GM18909 (cell line): ENCODE measurements around the gene FBXL14.
"Not testable (repeated sequence)": the region's sequence is repeated elsewhere in the genome, so short reads cannot be mapped to it uniquely, and the experiment has no call there.

Experiments used
- ATAC-seq: cut with Tn5 transposase; IDR thresholded peaks from one replicate; pipeline ENCODE4 v1.9.1; 2021; ENCODE audit warnings: mild to moderate bottlenecking; ENCODE audit not compliant: unreplicated experiment, poor library complexity

Gene FBXL14

DNA sequence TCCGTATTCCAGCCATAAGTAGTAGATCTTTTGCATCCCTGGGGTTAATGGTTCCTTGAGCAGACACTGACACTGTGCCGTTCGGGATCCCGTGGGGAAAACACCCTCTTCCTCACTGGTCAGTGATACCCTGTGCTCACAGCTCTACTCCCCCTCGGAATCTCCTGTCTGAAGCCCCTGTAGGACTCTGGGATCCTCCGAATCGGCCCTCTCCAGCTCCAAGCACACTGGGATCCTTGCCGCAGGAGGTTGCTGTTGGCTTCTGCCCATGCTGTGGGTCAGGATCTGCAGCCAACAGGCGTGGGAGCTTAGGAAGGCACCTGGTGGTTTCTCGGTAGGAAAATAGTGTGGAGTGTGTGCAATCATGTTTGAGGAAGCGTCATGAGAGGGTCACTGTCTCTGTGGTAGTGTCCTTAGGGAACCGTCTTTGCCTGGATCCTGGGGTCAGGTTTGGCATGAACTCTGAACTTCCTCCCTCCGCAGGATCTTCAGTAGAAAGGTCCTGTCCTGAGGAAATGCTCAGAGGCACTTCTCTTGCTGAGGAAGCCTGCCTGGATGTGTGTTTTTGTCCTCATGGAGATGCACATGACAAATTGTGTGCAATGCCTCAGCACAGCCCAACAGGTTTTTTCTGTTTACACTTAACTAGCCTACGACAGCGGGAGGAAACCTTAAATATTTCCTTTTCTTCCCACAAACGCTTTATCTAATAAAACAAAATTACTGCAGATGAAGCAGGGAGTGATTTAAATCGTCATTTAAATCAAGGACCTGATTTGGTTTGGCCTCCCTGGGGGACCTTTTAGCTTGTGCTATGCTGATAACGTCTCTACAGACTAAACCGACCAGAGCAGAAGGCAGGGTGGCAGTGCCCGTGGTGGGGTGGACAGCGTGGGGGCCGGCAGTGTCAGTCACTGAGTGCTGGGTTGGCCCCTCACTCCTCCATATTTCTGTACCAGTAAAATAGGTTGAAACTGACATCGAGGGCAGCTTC lies 18.7 kb downstream of the FBXL14 start:
- no peak for ATAC-seq

DNA sequence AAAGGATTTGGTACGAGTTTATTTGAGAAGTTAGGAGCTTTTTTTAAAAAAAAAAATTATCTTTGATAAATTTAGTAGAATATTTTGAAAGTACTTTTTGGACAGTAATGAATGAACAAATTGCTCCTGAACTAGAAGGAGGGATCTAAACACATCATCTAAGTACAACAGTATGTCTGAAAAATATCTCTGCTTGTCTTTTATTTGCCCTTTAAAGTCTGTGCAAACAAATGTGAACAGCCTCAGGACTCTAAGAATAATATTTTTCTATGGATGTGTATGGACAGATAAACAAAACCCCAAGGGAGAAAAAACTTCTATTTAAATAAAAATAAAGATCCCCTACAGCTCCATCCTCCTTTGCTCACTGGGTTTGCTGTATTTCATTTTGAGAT lies 19.5 kb downstream of the FBXL14 start:
- no peak for ATAC-seq

DNA sequence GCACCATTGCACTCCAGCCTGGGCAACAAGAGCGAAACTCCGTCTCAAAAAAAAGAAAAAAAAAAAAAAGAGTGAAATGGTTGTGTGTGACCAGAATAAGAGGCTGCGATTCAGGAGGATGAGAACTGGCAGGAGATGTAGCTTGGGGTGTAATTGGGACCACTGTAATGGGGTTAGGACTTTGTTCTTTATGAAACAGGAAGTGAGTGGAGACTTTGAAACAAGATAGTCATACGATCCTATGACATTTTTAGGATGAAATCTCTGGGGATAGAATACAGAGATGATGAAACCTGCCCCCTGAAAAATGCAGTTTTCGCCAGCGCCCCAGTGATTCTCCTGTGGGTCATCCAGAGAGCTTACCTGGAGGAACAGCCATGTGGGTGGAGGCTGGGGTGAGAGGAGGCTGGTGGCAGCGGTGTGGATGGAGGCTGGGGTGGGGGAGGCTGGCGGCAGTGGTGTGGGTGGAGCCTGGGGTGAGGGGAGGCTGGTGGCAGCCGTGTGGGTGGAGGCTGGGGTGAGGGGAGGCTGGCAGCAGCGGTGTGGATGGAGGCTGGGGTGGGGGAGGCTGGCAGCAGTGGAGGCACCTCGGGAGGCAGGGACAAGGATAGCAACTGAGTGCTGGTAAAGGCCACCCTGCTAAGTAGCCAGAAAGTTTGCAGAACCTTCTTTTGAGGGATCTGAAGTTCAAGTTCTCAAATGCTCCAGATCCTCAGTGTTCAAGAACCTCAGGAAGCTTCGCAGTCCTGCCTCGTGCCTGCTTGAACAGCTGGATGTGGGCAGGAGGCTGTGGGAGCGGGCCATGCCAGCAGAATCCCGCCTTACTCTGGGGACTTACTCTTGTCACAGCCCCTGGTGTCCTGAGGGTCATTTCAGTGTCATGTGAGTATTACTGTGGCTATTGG lies 20.2 kb downstream of the FBXL14 start:
- no peak for ATAC-seq

DNA sequence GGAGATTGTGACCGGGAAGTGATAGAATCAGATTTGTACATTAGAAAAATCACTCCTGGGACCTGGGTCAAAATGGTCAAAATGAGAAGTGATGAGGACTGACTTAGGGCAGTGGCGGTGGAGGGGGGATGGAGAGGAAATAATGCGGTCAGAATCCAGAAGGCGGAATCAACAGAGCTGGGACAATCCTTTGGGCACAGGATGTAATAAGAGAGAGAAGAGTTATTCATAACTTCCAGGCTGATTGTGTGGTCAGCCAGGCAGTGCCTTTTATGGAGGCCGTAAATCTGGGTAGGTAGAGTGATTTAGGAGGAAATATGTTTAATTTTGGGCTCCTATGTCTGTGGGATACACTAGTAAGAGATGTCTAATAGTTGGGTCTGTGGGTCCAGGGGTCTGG lies 21.6 kb downstream of the FBXL14 start:
- no peak for ATAC-seq

DNA sequence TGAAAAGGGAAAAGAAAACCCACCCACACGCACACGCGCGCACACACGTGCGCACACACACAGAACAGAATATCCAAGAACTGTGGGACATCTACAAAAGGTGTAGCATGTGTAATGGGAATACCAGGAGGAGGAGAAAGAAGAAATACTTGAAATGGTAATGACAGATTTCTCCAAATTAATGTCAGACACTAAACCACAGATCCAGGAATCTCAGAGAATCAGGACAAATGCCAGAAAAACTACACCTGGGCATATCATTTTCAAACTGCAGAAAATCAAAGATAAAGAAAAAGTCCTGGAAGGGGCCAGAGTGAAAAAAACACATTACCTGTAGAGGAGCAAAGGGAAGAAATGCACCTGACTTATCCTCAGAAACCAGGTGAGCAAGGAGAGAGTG lies 26.5 kb downstream of the FBXL14 start:
- ATAC-seq: no peak

DNA sequence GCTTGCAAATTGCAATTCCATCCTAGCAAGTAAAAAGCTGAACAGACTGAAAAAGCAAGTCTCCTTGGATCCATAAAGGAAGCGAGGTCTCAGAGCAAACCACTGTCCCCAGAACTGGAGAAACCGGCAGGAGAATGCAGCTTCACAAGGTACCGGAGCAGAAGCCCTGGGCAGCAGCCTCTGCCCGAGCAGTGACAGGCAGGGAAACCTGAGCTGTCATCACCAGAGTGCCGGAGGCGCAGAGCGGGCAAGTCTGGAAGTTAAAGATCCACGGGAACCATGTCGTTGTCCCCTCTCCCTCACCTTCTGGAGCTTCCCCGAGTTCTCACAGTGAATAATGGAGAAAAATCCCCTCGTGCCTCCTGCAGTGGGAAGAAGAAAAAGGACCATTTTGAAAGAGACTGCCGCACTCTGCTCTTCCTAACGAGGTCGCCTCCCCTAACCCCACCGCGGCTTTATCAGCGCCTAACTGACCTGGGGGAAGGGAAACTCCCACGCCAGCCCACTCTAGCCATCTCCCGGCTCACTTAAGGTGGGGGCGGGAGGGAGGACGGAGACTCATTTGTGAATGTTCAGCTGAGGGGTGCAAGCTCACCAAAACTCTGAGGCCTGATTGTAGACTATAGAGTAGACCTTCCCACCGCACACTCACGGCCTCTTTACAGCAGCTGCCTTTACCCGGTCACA lies 27.8 kb downstream of the FBXL14 start:
- ATAC-seq: no peak

DNA sequence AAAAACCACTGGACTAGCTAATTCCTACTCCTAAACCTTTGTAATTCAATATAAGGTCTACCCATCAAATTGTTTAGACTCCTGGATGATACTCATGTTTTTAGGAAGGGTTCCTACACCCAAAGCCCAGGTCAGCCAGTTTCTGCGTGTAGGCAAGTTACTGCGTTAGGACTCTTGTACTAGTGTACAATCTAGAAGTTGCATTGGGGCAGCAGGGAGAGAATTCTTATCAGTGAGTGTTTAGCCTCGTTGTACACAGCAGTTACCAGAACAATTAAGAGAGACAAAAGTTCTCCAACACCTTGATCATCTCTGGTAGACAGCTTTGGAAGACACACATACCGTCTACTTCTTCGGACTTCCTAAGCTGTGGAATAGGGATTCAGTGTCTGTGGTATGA lies 29.2 kb downstream of the FBXL14 start:
- no peak for ATAC-seq

DNA sequence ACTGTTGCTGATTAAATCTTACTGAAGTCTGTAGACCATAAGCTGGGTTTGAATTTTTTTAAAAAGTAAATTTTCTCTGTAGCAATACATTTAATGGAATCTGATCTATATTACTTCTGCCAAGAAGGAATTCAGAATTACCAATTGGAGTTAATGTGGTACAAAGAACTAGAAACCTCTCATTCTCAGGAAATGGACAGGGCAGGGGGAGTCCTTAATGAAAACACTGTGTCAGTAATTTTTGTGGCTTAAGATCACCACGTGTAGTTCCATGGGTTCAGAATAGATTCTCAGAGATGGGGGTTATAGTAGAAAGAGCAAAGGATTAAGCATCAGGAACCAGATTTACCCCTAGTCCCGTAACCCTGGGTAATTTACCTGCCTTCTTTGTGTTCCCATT lies 30.3 kb downstream of the FBXL14 start:
- no peak for ATAC-seq

DNA sequence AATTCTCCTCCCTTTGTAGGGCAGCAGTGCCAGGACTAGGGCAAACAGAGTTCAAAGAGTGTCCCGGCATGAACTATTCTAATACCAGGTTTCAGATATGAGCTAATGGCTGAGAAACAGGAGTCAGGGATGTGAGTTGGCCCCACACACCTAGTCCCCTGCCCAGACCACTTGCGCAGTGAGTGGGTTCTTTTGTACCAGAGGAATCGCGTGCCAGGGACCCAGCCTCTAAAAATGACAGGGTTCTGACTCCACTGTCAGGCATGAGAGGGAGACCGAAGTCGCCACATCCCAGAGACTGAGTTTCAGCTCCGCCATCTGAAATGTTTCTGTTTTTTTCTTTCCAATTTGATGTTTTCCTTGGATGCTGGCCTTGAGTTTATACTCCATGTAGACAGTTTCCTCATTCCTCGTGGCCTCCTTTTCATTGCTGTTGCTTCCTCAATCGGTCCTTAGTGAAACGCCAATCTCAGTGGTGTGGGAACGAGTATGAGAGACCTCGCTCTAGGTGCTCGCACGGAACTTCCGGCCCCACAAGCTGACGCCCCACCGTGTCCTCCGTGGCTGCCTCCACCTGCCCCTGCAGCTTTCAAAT lies 31.5 kb downstream of the FBXL14 start:
- ATAC-seq: no peak

DNA sequence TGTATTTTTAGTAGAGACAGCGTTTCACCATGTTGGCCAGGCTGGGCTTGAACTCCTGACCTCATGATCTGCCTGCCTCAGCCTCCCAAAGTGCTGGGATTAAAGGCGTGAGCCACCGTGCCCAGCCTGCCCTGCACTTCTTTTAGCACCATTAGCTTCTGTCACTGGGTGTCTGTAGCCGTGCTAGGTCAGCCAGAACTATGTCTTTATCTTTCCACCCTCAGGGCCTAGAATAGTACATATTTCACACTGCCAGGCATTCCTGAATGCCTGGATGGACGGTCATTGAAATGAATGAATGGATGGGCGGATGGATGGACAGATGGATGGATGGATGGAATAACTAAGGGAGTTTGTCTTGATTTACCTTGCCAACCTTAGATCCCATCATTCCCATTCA lies 33.7 kb downstream of the FBXL14 start:
- no peak for ATAC-seq

DNA sequence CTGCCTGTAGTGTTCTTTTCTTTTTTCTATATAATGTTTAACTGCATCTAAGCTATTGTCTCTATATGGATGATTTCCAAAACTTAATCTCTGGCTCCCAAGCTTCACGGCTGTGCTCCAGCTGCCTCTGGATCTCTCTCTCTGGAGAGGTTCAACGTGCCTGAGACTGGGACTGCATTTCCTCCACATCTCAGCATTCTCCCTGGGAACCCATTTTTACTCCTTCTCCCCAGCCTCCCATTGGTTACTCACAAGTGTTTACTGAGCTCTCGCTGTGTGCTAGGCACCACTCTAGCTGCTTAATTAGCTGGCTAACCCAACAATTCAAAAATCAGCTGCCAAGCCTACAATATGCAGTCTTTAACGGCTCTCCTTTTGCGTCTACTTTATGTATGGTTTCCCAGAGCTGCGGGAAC lies 34.7 kb downstream of the FBXL14 start:
- ATAC-seq: no peak

DNA sequence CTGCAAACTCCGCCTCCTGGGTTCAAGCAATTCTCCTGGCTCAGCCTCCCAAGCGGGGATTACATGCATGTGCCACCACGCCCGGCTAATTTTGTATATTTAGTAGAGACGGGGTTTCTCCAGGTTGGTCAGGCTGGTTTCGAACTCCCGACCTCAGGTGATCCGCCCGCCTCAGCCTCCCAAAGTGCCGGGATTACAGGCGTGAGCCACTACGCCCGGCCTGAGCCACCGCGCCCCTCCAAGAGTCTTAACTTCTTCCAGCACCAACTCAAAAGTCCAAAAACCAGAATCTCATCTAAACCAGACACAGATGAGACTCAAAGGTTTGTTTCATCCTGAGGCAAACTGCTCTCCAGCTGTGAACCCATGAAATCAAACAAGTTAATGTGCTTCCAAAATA lies 36.3 kb downstream of the FBXL14 start:
- not testable (repeated sequence) for ATAC-seq

DNA sequence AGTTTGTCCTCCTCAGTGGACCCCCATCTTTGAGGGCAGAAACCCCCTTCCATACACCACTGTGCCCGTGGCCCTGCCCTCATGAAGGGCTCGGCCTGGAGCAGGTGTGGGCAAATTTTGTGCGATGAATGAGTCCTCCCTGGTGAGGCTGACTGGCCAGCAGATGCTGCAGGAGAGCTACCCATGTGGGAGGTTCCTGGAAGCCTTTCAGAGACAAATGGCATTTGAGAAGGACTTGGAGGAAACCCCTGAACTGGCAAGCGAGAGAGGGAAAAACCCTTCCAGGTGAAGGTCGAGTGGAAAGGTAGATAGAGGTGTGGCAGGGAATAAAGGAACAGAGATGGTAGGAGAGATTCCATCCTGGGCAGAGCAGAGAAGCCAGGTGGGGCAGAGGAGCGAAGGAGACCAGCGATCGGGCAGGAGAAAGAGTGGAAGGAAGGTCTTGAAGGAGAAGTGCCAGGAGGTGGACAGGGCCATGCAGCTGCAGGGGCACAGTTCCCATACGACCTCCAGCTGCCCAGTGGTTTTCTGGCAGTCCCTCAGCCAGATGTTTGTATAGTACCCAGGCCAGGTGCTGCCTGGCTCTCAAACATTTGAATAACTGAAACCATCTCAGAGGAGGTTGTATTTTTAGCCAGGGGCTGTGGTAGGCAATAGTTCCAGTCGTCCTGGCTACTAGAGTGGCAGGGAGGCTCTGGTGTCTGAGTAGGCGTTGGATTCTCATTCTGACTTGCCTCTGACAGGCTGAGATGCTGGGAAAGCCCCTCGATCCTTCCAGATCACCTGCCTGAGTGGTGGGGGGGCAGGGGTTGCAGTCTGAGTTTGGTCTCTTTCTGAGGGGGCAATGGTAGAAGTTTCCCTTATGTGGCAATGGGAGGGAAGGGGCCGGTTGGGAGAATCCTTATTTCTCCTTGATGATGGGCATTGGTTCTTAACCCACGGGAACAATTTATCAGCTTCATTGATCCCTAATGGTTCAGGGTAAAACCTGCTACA lies 40.1 kb downstream of the FBXL14 start:
- peak; percentile 97 for ATAC-seq

DNA sequence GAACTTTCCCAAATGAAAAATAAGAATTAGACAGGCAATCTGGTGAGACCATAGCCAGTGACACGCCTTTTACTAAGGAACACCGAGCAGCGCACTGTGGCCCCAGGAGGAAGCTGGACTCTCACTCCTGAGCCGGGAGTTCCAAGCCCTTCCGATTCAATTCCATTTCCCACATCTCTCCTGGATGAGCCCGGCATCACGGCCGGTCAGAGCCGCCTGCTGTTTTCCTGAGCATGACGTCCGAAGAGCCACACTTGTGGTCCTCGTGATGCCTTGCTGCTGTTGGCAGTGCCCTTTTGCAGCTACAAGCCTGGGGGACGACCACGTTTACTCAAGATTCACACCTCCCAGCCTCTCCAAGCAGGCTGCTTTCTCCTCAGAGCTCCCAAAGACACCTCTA lies 40.8 kb downstream of the FBXL14 start:
- ATAC-seq: no peak

DNA sequence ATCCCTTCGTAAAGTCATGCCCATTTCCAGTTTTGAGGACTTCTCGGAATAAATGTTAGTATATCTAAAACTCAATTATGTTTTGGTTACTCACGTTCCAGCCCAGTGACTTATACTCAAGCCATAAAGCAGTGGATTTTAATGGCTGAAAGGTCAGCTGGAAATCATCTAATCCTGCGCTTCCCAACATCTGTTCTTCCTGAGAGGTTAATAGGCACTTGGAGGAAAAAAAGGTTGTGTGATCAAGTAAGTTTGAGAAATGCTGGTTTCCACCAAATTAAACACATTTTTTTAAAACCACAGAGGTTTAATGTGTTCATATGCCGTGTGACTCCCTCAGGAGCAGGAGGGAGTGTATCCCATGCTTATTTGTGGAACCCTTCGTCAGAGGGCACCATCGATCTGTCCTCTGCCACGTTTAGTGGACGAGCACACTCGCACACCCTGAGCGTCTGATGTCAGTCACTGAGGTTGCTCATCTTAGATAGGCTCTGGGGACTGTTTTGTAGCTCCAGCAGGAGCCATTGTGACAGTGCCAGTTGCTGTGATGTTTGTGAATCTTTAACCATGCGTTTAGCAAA lies 41.4 kb downstream of the FBXL14 start:
- ATAC-seq: no peak

DNA sequence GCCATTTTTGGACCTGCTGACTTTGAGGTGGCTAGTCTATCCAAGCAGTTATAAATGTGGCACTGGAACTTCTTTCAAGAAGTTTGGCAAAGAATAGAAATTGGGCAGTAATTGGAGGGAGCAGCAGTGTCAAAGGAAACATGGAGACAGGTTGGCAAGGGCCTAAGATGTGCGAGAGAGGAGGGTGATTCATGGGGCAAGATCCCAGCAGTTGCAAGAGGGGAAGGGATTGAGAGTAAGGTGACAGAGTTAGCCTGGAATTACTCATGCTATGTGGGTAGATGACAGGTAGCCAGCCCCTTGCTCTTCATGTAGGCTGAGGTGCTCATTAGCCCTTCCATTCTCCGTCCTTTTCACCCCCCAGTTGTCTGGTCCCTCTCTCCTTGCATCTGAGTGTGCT lies 42.2 kb downstream of the FBXL14 start:
- ATAC-seq: no peak

DNA sequence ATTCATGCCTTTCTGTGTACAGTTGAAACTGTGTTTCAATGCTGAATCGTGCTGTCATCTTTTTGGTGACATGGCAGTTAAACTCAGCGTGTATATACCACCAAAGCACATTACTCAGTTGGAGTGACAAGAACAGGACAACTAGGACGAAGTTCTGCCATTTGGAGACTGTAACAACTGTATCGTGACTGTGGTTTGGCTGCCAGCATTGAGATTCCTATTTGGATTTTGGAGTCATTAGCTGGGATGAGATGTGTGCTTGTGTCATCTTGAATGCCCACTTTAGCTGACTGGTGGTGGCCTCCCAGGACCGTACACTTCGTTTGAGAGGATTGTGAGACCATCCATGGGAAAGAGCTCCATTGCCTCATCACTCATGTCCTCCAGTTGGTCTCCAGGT lies 42.9 kb downstream of the FBXL14 start:
- ATAC-seq: no peak

DNA sequence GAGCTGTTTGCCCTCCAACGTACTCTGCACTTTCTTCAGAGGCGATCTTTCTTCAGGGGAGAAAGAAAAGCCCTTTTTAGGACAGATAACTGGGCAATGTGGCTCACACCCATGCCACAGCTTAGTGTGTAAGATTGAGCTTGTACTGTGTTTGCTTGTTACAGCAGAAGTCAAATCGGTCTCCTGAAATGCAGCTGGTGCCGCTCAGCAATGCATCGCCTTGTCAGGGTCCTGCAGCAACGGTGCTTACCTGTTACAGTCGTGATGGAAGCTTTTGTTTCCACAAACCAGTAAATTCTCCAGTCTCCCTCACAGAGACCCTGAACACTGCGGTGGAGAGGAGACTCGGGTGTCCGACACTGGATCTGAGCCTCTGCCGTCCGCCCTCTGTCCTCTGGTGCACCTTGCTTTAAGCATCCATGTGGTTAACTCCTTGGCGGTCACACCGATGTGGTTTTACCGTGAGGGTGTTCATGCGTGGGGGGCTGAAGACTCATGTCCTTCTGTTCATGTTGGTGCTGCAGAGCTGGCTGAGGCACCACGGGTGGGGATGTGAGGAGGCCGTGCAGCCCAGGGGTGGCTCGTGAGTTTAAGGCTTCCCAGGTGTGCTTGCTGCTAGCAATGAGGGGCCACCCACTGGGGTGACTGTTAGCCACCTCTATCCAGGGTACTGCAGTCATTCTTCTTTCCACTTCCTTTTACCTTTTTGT lies 47.3 kb downstream of the FBXL14 start:
- no peak for ATAC-seq
